SIG-M5 treated with dmso at 0.1 percent for 504 hours (cell line): ENCODE data around the gene OR2T27.
"Not testable (repeated sequence)": the region's sequence is repeated elsewhere in the genome, so short reads cannot be mapped to it uniquely, and the experiment has no call there.

ENCODE experiments used
- DNase-seq: peaks from one replicate; lab custom pipeline; 2025; ENCODE audit not compliant: unreplicated experiment; lab: John Stamatoyannopoulos, UW

The OR2T27 gene

DNA sequence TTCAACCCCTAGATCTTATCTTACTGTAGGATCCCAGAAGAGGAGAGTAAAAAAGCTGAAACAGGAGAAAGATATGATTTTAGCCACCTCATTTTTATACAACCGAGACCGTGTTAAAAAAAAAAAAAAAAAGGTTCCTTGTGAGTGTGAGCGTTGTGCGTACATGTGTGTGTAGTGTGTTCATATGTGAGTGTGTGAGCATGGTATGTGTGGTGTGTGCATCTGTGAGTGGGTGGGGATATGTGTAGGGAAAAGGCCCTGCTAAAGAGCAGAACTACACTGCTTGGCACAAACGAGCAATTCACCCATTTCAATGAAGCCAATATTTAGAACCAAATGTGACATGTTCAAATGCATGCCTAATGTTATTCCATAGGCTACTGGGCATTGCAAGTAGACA is 13.7 kb downstream of the OR2T27 start:
- DNase-seq = not testable (repeated sequence)

DNA sequence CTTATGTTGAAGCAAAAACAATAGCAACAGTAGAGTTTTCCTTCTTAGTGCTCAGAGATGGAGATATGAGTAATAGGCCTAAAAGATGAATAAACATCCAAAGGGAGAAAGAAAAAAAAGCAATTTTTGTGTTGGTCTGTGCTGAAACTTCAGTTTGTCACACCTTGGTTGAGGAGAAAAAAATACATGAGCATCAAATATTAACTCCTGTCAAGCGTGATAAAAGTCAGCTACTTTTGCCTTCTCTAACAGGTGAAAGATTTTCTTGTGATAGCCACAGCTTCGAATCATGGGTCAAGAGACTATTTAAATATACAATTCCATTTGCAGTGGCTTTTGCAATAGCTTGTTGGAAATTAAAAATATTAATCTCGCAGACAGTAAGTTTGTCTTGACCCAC is 14.4 kb downstream of the OR2T27 start:
- not testable (repeated sequence) for DNase-seq

DNA sequence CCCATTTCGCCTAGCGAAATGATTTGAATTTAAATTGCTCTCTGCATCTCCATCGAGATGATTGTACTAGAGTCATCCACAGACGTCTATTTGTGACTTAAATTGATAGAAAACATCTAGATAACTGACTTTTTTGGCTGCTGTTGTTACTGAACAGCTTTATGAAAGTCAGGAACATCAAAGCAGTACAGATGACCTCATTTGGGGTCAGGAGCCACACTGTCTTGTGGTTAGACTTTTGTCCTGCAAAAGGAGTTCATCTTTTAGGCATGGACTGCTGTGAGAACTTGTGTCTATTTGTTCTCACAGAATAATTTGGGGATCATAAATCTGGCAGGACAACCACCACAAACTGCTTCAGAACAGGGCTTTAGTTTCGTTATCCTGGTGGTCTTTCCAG is 15.7 kb downstream of the OR2T27 start:
- not testable (repeated sequence) for DNase-seq

DNA sequence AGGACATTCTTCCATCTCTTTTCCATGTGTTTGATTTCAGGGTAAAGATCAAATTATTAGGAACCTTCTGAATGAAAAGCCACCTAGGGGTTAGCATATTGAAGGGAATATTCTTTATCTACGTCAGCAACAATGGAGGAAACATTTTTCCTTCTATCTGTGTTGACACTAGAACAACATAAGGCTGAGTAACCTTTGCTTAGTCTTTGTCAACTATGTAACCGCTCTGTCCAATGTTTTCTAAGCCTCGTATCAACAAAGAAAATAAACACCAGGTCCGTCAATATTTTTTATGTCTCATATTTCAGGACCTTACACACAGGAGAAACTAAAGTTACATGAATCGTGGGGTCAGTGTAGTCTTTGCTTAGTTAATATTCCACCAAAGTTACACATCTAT is 18.7 kb downstream of the OR2T27 start:
- DNase-seq = not testable (repeated sequence)

DNA sequence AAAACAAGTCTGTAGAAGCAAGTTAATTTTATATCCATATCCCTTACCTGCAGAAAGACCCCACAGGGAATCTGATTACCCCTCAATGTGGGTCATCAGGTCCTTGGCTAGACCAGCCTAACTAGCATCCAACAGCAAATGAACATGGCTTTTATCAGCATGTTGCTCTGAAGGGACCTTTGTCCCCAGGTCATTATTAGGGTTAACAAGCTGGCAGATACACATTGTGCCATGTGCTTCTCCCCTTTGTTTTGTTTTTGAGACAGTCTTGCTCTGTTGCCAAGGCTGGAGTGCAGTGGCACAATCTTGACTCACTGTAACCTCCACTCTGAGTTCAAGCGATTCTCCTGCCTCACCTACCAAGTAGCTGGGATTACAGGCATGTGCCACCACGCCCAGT is 20.3 kb downstream of the OR2T27 start, which contains the start of gene OR2T11:
Gene OR2T11 (minus strand): TSS at position 101 of the 400 bp plus-strand sequence. CDS start 7,963 bp downstream, outside the sequence.
- not testable (repeated sequence) for DNase-seq

DNA sequence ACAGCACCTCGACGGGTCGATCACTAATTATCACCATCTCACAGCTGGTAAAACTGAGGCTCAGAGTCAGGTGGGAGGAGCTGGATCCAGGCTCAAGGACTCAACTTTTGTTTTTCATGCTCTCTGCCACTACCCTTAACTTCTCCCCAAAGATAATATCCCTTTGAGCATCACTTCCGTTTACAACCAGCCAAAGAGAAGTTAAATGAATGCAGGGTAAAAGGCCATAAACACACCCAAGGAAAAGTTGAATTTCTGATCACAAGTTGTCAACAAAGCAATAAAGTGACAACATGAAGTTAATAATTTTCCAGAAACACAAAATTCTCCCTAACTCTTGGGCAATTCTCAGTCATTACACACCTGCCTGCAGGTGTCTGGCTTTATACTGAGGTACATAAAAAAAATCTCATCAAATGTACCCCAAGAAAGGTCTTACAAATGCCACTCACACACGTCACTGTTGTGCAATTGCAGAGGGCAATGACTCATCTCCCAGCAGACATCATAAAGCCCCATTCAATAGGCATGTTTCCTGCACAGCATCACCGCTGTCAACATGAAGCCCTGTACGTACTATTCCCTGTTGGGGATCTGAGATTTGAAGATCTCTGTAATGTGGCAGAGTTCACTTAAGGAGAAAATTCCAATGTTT is 23.8 kb downstream of the OR2T27 start:
- peak; percentile 31 for DNase-seq

DNA sequence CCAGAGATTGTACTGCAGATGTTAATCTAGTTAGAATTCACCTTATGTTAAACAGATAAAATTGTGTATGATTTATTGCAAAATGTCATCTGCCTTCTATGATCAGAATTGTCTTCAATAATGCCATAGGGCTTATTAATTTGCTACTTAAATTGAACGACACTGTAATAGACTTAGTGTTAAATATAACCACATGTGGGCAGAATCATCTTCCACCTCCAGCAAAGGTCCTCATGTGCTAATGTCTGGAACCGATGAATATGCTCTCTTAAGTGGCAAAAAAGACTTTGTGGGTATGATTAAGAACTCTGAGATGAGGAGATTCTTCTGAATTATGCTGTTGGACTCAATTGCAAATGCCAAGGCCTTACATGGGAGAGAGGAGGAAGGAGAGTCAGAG is 24.8 kb downstream of the OR2T27 start:
- no peak for DNase-seq

DNA sequence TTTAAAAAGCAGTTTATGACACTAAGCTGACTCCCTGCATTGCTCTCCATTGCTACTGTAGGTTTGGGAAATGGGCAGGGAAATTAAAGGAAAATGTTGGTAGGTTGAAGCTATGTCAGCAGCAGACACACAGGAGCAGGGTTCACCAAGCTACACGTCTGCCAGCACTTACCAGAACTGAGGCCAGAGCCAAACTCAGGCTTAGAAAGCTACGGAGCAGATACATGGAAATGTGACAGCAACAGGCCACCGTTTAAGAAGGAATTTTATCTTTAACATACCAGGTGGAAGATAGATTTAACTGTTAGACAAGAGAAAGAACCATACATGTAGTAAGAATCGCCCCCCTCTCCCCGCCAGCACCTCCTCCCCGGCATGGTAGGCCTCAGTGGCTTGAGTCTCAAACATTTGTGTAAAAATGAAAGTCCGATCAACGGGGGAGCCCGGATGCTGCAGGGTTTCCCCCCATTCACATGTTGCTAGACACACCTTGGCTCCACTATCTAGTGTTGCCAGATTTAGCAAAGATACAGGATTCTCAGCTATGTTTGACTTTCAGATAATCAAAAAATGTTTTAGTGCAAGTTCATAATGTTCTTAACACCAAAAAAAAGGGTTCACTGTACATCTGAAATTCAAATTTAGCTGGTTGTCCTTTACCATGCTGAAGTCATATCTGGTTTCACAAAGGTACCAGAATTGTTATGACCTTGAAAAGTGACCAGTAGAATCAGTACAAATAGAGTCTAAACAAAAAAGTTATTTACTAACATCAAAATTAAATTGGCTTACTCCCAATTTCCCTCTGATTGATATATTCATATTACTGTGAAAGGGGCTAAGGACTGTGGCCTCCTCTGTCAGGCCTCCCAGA is 27.1 kb downstream of the OR2T27 start:
- no peak for DNase-seq

DNA sequence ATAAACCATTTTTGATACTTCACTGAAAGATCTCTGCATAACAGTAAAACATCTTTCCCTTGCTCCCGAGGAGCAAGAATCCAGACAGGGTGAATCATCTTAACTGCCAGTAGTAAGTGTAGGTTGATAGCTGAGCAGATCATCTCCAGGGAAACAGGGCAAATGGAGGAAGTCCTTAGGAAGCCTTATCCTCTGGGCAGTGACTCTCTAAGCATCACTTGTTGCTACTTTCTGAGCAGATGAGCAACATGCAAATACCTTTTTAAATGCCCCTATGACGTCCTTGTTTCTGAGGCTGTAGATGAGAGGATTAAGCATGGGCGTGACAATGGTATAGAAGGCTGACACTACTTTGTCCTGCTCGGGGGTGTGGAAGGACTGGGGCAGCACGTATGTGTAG is 29.4 kb downstream of the OR2T27 start:
- DNase-seq = no peak

DNA sequence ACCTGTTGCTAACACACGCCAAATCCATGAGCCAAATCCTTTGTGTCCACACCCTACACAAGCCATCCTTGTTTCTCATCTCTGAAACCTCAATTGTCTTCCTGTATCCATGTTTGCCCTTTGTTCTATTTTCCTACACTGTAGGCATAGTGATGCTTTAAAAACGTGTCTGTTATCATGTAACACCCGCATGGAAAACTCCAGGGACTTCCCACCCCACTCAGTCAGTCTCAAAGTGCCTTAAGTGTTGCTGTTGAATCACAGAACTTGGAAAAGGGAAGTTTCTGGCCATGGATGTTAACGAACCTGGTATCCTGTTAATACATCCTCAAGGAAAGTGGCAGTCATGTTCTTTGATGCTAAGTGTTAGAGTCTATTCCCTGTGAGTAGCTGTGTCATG is 30.2 kb downstream of the OR2T27 start:
- DNase-seq = no peak

DNA sequence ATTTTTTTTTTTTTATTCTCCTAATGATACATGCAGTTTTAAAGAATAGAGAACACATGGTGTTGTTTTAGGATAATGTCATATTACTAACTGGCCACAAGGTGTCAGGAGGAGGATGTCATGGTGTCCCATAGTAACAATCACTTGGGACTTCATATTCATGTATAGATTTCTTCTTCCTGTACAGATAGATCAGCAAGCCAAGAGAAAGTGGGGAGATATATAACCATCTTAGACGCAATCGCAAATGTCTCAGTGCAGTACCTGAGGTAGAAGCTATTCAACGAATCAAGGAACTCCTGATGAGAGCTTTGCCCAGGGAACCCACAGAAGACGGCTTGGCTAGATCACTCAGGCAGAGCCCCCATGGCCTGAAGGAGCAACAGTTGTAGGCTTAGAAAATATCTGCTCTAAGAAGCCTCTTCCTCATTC is 32.7 kb downstream of the OR2T27 start:
- DNase-seq = peak; percentile 85

DNA sequence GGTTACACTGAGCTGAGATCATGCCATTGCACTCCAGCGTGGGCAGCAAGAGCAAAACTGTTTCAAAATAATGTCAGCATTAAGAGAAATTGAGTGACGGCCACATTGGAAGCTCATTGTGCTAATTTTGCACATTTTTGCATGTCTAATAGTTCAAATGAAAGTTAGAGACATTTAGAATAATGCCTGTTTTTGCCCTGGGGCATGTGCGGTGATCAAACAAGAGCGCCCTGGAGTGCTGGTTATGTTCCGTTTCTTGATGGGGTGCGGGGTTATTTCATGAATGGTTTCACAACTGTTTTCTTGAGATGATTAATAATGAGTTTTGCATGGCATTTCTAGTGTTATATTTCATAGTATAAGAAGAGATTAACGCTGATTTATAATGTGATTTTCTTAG is 33.6 kb downstream of the OR2T27 start:
- no peak for DNase-seq

DNA sequence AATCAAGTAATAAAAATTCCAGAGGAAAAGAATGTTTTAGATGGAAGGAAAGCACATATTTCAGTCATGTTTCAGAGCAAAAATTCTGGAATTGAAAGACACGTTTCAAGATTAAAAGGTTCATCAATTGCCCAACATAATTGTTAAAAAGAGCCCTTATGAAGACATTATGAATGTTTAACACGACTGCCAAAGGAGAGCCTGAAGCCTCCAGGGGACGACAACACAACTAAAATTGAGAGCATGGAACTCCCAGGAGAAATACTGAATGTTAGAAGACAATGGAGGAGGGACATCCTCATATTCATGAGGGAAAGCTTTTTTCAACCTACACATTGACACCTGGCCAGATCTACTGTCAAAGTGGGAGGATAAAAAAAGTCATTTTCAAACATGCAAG is 36.5 kb downstream of the OR2T27 start:
- peak; percentile 59 for DNase-seq

DNA sequence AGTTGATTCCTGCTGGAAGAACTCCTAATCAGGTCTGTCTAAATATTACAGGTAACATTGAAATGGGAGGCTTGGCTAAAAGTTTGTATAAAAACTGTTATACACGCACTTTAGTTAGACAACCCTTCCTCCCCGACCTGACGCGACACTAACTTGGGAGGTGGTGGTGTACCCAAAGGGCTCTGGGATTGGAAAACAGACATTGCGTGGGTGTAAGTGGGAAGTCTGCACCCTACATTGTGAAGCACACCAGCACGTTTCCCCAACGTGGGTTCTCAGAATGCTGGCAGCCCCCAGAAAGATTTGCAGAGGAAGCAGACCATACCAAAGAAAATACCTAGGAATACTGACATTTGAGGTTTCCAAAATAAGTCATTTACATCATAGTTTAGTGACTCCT is 37.2 kb downstream of the OR2T27 start:
- DNase-seq = no peak

DNA sequence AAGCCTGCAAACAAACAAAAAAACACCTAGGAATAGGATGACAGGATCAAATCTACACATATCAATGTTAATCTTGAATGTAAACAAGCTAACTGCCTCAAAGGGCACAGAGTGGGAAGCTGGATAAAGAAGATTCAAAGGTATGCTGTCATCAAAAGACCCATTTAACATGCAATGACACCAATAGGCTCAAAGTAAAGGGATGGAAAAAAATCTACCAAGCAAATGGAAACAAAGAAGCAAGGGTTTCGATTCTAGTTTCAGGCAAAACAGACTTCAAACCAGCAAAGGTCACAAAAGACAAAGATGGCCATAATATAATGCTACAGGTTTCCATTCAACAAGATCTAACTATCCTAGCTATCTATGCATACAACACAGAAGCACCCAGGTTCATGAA is 41.6 kb downstream of the OR2T27 start:
- no peak for DNase-seq

DNA sequence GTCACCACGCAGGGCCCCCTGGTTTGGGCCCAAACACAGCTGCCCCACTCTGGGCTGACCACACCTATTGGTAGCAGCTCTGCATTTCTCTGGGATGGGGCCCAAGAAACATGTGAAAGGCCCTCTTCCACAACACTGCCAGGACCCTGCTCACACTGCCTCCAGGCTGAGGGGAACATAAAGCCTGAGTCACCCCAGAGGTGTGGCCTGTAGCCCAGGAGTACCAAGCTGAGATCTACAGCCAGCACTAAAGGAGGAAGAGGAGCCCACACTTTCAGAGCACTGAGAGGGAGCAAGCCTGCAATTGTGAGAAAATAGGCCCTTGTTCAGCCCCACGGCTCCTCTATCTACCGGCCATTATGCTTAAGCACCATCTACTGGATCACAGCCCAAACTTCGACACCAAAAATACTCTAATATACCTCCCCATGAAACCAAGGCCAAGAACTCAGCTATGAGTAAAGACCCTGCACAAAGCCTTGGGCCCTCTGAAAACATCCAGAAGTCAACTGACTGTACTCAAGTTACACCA is 43.4 kb downstream of the OR2T27 start:
- DNase-seq = no peak

DNA sequence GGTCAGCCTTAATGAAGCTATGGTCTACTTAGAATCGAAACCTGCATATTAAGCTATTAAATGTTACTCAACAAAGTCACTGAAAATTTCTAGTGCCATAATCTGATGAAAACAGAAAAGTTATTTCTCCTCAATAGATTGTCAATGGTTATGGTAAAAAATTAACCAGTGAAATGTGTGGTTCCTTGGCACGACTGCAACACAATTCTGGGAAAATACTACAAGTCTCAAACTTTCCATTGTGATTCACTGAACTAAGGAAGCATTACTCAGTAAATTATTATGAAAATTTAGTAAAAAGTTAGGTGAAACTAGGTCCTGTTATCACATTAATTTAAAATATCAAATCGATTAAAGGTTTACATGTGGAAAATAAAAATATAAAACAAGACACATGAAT is 45.0 kb downstream of the OR2T27 start:
- no peak for DNase-seq
